HCEC 1CT (cell line): ENCODE data around the gene MYL2.

ENCODE experiments used
- DNase-seq: peaks from one replicate; pipeline ENCODE4 v3.0.0-alpha.2; 2017

MYL2 gene

GRCh38 chr12:110888256-110888991 is 32.0 kb downstream of the MYL2 start:
- DNase-seq = no peak

- no peak for DNase-seq
These were observed 35.1 kb downstream of the MYL2 start for GRCh38 chr12:110885152-110885840.

- DNase-seq = no peak
These were observed 37.1 kb downstream of the MYL2 start for GRCh38 chr12:110883251-110883650.

- DNase-seq = no peak
These were observed 39.7 kb downstream of the MYL2 start for GRCh38 chr12:110880651-110881050.

- no peak for DNase-seq
These were observed 45.6 kb downstream of the MYL2 start for GRCh38 chr12:110874781-110875180.

DNA sequence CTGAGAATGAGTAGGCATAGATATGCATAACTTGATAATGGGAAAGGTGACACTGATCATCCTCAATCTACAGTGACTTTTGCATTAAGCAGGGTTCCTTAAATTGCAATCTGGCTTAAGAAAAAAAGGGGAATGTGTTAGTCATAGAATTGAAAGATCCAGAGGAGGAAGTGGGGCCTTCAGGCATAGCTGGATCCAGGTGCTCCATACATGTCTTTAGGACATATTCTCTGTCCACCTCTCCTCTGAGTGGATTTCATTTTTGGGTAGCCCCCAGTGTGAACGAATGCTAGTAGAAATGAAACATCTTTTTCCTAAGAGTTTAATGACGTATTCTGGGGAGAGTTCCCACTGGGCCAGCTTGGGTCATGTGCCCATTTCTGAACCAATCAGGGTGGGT is 46.0 kb downstream of the MYL2 start:
- no peak for DNase-seq

DNA sequence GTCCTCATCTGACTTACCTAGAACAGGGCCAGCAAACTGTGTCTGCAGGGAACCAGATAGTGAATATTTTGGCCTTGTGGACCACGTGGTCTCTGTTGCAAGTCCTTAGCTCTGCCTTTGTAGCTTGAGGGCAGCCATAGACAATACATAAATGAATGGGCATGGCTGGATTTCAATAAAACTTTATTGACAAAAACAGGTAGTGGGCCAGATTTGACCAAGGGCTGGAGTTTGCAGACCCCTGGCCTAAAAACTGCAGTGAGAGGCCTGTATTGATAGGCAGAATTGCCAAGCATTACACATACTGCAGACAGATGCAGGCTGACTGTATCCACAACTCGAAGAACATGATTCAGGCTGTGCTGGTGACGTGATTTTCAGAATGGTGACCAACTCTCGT is 48.3 kb downstream of the MYL2 start:
- no peak for DNase-seq

DNA sequence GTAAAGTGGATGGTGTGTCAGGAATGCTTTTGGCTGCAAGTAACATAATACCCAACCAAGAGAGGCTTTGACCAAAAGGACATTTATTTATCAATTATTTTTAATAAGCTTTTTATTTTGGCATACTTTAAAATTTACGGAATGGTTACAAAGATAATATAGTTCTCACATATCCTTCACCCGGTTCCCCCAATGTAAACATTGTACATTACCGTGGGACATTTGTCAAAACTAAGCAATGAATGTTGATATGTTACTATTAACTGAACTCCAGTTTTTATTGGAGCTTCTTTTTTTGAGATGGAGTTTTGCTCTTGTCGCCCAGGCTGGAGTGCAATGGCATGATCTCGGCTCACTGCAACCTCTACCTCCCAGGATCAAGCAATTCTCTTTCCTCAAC is 50.6 kb downstream of the MYL2 start:
- no peak for DNase-seq

GRCh38 chr12:110869026-110869425 is 51.4 kb downstream of the MYL2 start:
- DNase-seq = no peak

DNA sequence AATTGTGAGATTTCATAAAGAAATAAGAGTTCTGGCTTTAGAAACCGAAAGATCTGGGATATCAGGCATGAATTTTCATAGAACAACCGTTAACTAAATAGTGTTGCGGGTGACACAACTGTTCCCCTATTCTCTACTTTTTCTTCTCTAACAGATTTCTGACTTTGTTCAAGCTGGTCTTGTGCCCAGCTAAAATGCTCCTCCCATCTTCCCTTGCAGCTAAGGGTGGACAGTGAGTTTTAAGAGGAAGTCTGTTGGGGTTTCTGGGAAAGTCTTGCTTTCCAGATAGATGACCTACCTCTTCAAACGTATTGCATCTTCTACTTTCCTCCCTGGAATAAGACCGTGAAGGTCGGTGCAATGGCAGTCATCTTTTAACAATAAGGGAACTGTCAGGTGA is 54.9 kb downstream of the MYL2 start:
- DNase-seq = no peak

GRCh38 chr12:110863161-110863560 is 57.2 kb downstream of the MYL2 start:
- no peak for DNase-seq

- no peak for DNase-seq
These were observed 58.0 kb downstream of the MYL2 start for GRCh38 chr12:110862329-110862728.

GRCh38 chr12:110861729-110862128 is 58.6 kb downstream of the MYL2 start:
- no peak for DNase-seq
